Keratinocyte (primary cell): ENCODE measurements around the gene DGLUCY. TPM values are rescaled to one million over a fixed set of nuclear protein-coding genes. Genes with fewer than 3 reads are reported as not detected.
A peak's percentile ranks its signal among the peaks of the same experiment; 100 is the strongest.
"Not testable (repeated sequence)": the region's sequence is repeated elsewhere in the genome, so short reads cannot be mapped to it uniquely, and the experiment has no call there.

Experiments
- DNase-seq: peaks from one replicate; pipeline ENCODE4 v3.0.0-alpha.2; 2011; ENCODE audit warnings: low read depth, missing footprints, low spot score
- FAIRE-seq: peaks from 2 replicates; lab custom pipeline; 2011; peaks lifted over from hg19 to GRCh38; lab: Jason Lieb, UNC
- H2AFZ ChIP-seq: 2 replicates; pipeline ENCODE4 v1.6.0; 2012; ENCODE audit warnings: low read length, control low read depth, inconsistent platforms; ENCODE audit not compliant: control insufficient read depth
- H3K27ac ChIP-seq: 2 replicates; pipeline ENCODE4 v1.5.1; 2011; ENCODE audit warnings: low read length; ENCODE audit not compliant: control insufficient read depth, insufficient read depth
- H3K27me3 ChIP-seq: 3 replicates; pipeline ENCODE4 v1.6.0; 2011; ENCODE audit warnings: low read length; ENCODE audit not compliant: control insufficient read depth, insufficient read depth; ENCODE audit errors: extremely low read depth
- H3K36me3 ChIP-seq, 2 experiments: 2 replicates in 1 of 2; 3 replicates in 1 of 2; pipeline ENCODE4 v1.5.1; 2011; ENCODE audit warnings: low read length in 2 of 2, mild to moderate bottlenecking in 1 of 2; ENCODE audit not compliant: control insufficient read depth in 2 of 2, insufficient read depth in 2 of 2; ENCODE audit errors: extremely low read depth in 1 of 2
- H3K4me1 ChIP-seq: 3 replicates; pipeline ENCODE4 v1.5.1; 2011; ENCODE audit warnings: low read length; ENCODE audit not compliant: control insufficient read depth, insufficient read depth; ENCODE audit errors: extremely low read depth
- H3K4me2 ChIP-seq: 3 replicates; pipeline ENCODE4 v1.6.0; 2011; ENCODE audit warnings: low read depth, low read length; ENCODE audit not compliant: control insufficient read depth, insufficient read depth; ENCODE audit errors: extremely low read depth
- H3K4me3 ChIP-seq, 3 experiments: fragments of 200-600 bp in 1 of 3; sonication (generic) in 1 of 3; 2 replicates in 2 of 3; 3 replicates in 1 of 3; pipeline ENCODE4 v1.5.1; 2011 to 2016; ENCODE audit warnings: low read length in 3 of 3, mild to moderate bottlenecking in 3 of 3, control low read depth in 2 of 3, inconsistent platforms in 1 of 3, low read depth in 1 of 3, mixed read lengths in 1 of 3, mixed run types in 1 of 3, moderate library complexity in 1 of 3; ENCODE audit not compliant: control insufficient read depth in 2 of 3, insufficient read depth in 2 of 3; ENCODE audit errors: extremely low read depth in 1 of 3
- H3K79me2 ChIP-seq: 2 replicates; pipeline ENCODE4 v1.6.0; 2012; ENCODE audit warnings: low read length; ENCODE audit not compliant: control insufficient read depth, insufficient read depth
- H3K9ac ChIP-seq: 3 replicates; pipeline ENCODE4 v1.6.0; 2011; ENCODE audit warnings: low read length; ENCODE audit not compliant: control insufficient read depth, insufficient read depth; ENCODE audit errors: extremely low read depth
- H3K9me1 ChIP-seq: 3 replicates; pipeline ENCODE4 v1.6.0; 2011; ENCODE audit warnings: low read length; ENCODE audit not compliant: control insufficient read depth, insufficient read depth; ENCODE audit errors: extremely low read depth
- H3K9me3 ChIP-seq: 2 replicates; pipeline ENCODE4 v1.5.1; 2012; ENCODE audit warnings: low read depth, low read length; ENCODE audit not compliant: control insufficient read depth
- H4K20me1 ChIP-seq: 3 replicates; pipeline ENCODE4 v1.6.0; 2011; ENCODE audit warnings: low read length; ENCODE audit not compliant: control insufficient read depth, insufficient read depth; ENCODE audit errors: extremely low read depth
- CTCF ChIP-seq, 3 experiments: IDR thresholded peaks in 1 of 3; conservative IDR thresholded peaks in 1 of 3; optimal IDR thresholded peaks in 1 of 3; 2 replicates in 2 of 3; 3 replicates in 1 of 3; pipeline versions ENCODE3 to v1.5.1; 2011; ENCODE audit warnings: low read length in 3 of 3, mild to moderate bottlenecking in 3 of 3, moderate library complexity in 2 of 3, control low read depth in 1 of 3, inconsistent platforms in 1 of 3; ENCODE audit not compliant: insufficient read depth in 2 of 3; ENCODE audit errors: extremely low read depth in 1 of 3
- EZH2 ChIP-seq: IDR thresholded peaks from one replicate; pipeline ENCODE4 v1.6.1; 2012; ENCODE audit warnings: inconsistent platforms, mild to moderate bottlenecking, low read length, moderate library complexity
- dilution Hi-C: fragments of 300-500 bp; cut with MboI; formaldehyde crosslinking; loops from one replicate; pipeline ENCODE4 v1.7.0; 2020; ENCODE audit warnings: low sequenced_read_pairs; ENCODE audit not compliant: extremely low pct_ligation_motif_present
- polyA plus RNA-seq, 5 experiments: library from polyadenylated mRNA; depleted of rRNA in 3 of 5; stranded (reverse) in 3 of 5; stranded (forward) in 1 of 5; unstranded in 1 of 5; fragments of >200 nt; gene quantifications; 1 replicate in 1 of 5; 2 replicates in 3 of 5; 3 replicates in 1 of 5; pipeline versions ENCODE4 v1.2.1 to v1.2.3, GENCODE V29; 2011 to 2012; ENCODE audit warnings: missing spikeins in 2 of 5, low read depth in 1 of 5, low replicate concordance in 1 of 5

Gene DGLUCY
- polyA plus RNA-seq, 1 donor (not counting 4 experiments of a cell fraction or from before 2014, with no cell fraction given) = 19.4 TPM

- Histone ChIP-seq H4K20me1 (no peaks in the 10 kb centered on the region), H3K79me2 (no peaks in the 10 kb centered on the region), H2AFZ (no peak overlapping the region), H3K9me1 (no peaks in the 10 kb centered on the region), H3K36me3 (no peaks in the 10 kb centered on the region), H3K9me3 (no peaks in the 10 kb centered on the region), H3K4me2 (no peak overlapping the region), H3K27ac (no peak overlapping the region), H3K4me1 (peaks cover 5% of the 10 kb centered on the region), H3K9ac (no peak overlapping the region), H3K27me3 (no peaks in the 10 kb centered on the region), H3K4me3 (no peak overlapping the region)
- DNase-seq = no peak
- peak; percentile 32 for FAIRE-seq
- dilution Hi-C loops = no loop called here
- TF ChIP-seq EZH2 (no peak), CTCF (optimal IDR thresholded peaks at IDR 0.05 in 1 of 3, IDR thresholded peaks at IDR 0.05 in 1 of 3, conservative IDR thresholded peaks at IDR 0.05 in 1 of 3; ENCODE audit: extremely low read depth in 1 of 3, insufficient read depth in 2 of 3, low read length in 3 of 3) (no peak)
Measured at GRCh38 chr14:91082282-91082681, 31.6 kb upstream of the DGLUCY start.

GRCh38 chr14:91084516-91084915, 29.4 kb upstream of the DGLUCY start:
- Histone ChIP-seq H3K79me2 (no peaks in the 10 kb centered on the region), H3K9ac (no peak overlapping the region), H3K9me1 (no peaks in the 10 kb centered on the region), H3K9me3 (no peaks in the 10 kb centered on the region), H3K27ac (no peak overlapping the region), H2AFZ (no peak overlapping the region), H3K4me3 (no peak overlapping the region), H3K27me3 (no peaks in the 10 kb centered on the region), H3K4me1 (peaks cover 12% of the 10 kb centered on the region), H3K36me3 (no peaks in the 10 kb centered on the region), H3K4me2 (no peak overlapping the region), H4K20me1 (no peaks in the 10 kb centered on the region)
- TF ChIP-seq CTCF (optimal IDR thresholded peaks at IDR 0.05 in 1 of 3, IDR thresholded peaks at IDR 0.05 in 1 of 3, conservative IDR thresholded peaks at IDR 0.05 in 1 of 3; ENCODE audit: extremely low read depth in 1 of 3, insufficient read depth in 2 of 3, low read length in 3 of 3) = no peak
- TF ChIP-seq EZH2 = no peak
- FAIRE-seq (no peak), DNase-seq (no peak)
- dilution Hi-C loops = no loop called here

- H4K20me1 ChIP-seq, dilution Hi-C loops, H3K9me1 ChIP-seq, H3K9me3 ChIP-seq, H3K9ac ChIP-seq, H3K79me2 ChIP-seq, DNase-seq, H3K27me3 ChIP-seq, H3K36me3 ChIP-seq: not testable (repeated sequence)
- Histone ChIP-seq H3K4me3 (peak overlapping the region in 1 of 3 experiments; percentile 26), H2AFZ (peak overlapping the region; percentile 73), H3K27ac (peak overlapping the region; percentile 45), H3K4me1 (peaks cover 12% of the 10 kb centered on the region), H3K4me2 (peak overlapping the region; percentile 65)
- peak; percentile 93 for FAIRE-seq
Measured at GRCh38 chr14:91087470-91087869, 26.4 kb upstream of the DGLUCY start.
